Activated T-helper 1 cell treated with anti-CD3 and anti-CD28 coated beads, Interleukin-2, amount 50 U/mL, for 16 hours (primary cell): ENCODE data around the gene SLC25A21.

Experiments
- DNase-seq, 2 donors: peaks; one replicate each; pipeline ENCODE4 v3.0.0-alpha.2; 2020; ENCODE audit warnings: low read depth in 1 of 2, low spot score in 1 of 2

The SLC25A21 gene

GRCh38 chr14:36948157-36948859, 224.1 kb downstream of the SLC25A21 start:
- DNase-seq: no peak

- DNase-seq: no peak
These were observed 225.0 kb downstream of the SLC25A21 start for GRCh38 chr14:36947362-36947761.

DNA sequence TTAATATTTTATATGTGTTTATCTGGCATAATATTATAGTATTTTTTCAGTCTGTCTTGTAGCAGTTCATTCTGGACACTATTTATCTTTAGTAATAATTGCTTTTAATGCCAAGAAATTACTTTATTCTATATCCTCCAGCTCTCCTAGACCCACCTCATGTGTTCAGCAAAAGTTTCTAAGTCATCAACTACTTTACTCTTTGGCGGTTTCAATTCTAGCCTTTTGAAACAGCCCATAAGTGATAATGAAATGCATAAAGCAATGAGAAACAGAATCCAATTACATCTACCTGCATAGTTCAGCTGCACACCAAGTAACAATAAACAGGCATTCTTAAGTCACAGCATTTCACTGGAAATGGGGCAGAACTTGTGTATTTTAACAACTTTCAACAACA, 225.5 kb downstream of the SLC25A21 start:
- DNase-seq: no peak

- no peak for DNase-seq
These were observed 227.9 kb downstream of the SLC25A21 start for GRCh38 chr14:36944307-36945010.

GRCh38 chr14:36942522-36943245, 229.7 kb downstream of the SLC25A21 start:
- DNase-seq: no peak

DNA sequence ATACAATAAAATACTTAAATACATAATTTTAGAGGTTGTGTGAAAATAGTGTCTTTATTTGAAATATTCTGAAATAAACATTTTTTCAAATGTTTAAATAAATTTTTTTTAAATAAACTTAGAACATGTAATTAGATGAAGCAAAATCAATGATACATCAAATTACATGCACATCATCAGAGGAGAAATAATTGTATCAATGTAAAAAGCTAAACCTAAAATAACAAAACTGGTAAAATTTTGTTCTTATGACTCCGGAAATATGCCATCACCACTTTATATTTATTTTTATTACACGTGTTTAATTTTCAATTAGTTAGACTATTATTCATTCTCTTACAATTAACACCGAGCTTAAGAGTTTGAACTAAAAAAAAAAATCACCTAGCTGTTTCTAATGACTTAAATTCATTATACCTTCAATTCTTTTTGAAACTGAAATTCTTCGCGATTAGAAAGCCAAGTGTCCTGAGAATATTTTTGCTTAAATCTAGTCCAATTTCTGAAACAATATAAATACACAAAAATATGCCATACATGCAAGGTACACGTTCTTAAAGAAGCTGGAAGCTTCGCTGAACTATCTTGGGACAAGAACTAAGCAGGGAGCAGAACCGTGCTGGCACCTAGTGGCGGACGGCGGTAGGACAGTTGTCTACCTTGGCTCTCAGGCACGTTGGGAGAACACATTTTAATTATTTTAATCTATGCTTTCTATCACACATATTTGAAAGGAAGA, 230.5 kb downstream of the SLC25A21 start:
- DNase-seq: no peak

GRCh38 chr14:36940476-36940875, 231.9 kb downstream of the SLC25A21 start:
- no peak for DNase-seq

DNA sequence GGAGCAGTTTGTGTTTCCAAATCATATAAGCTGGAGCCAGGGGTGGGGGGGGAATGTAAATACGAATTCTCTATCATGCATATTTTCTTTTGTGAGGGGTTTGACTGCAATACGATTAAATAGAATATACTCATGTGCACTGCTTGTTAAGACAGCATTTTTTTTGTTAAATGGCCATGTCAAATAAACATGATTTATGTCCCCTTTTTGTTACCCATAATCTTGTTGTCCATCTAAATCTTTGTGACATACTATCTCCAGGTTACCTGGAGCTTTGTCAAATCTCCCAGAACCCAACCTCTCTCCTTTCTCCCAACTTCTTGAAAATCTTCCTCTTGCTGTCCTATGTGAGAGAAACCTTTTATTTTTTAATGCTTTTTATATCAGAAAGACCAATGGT, 233.1 kb downstream of the SLC25A21 start:
- no peak for DNase-seq

DNA sequence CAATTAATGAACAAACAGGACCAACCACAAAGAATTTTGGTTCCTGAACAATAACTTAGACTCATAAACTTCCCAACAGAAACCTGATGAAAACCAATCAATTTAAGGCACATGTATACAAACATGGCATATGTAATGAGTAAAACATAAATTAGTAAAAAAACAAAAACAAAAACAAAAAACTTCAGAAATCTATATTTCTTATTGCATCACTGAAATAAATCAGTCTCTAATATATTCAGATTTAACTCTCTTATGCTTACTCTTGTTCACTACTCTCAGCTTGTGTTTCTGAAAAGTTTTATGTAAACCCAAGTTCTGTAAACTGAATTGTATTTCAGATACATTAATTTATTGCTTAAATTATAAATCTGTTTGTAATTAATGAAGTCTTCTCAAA, 233.7 kb downstream of the SLC25A21 start:
- DNase-seq: no peak

- DNase-seq: no peak
These were observed 236.3 kb downstream of the SLC25A21 start for GRCh38 chr14:36935976-36936678.

- no peak for DNase-seq
These were observed 238.1 kb downstream of the SLC25A21 start for GRCh38 chr14:36934304-36934703.

- no peak for DNase-seq
These were observed 240.6 kb downstream of the SLC25A21 start for GRCh38 chr14:36931791-36932190.

- DNase-seq: no peak
These were observed 244.0 kb downstream of the SLC25A21 start for GRCh38 chr14:36928432-36928831.

GRCh38 chr14:36925094-36925493, 247.3 kb downstream of the SLC25A21 start:
- DNase-seq: no peak

- no peak for DNase-seq
These were observed 255.7 kb downstream of the SLC25A21 start for GRCh38 chr14:36916668-36917067.

- DNase-seq: no peak
These were observed 257.3 kb downstream of the SLC25A21 start for GRCh38 chr14:36915081-36915480.

DNA sequence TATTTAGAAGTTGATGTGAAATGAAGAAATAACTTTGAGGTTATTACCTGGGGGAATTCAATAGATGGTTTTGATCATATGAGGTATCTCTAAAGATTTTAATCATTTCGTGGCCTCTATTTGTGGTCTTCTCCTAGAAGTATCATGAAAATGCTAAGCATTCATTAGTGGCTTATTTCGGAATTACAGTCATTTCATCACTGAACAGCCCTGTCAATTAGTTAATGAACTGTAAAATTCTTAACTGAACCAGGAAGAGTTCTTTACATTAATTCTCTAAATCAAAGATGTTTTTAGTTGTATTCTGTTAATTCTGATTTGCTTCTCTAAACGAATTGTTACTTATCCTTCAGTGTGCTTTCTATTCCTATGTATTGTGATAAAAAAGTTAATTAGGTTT, 261.8 kb downstream of the SLC25A21 start:
- no peak for DNase-seq

DNA sequence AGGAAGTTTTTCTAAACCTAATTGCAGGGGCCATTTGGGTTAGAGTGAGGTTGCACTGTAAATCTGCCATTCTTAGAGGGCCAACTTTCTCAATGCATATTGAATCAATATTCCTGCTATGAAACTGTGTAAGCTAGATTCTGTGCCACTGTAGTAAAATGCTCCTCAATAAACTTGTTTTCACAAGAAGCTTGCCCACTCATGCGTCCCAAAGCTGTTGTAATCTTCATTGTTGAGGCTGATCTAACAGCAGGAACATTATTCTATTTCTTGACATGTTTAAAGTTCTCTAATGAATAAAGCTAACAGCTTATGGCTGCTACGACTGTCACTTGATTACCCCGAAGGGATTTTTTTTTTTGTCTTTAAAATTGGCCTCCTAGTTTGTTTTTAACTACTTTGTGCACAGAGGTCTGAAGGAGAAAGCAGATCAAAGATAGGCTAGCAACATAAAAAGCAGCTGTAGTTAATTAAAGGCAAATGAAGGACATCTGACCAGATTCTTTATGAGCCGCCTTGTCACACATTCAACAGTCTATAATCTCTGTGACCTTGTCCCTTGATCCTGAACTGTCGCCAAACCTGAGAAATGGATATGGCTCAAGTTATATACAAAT, 267.0 kb downstream of the SLC25A21 start:
- DNase-seq: no peak

DNA sequence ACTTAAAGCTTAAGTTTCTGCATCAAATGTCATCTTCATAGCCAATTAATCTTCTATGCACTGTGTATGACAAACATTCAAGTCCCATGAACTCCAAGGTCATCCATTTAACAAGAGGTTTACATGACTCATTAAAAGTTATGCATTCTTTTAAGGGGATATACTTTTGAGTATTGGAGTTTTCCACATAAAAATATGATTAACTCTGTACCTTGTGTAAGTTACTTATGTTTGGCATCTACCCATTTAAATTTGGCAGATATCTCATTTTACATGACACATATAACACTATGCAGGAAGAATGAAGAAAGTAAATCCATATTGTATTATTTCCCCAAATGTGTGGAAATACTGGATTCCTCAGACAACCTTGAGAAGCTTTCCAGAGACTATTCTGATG, 270.5 kb downstream of the SLC25A21 start:
- no peak for DNase-seq

DNA sequence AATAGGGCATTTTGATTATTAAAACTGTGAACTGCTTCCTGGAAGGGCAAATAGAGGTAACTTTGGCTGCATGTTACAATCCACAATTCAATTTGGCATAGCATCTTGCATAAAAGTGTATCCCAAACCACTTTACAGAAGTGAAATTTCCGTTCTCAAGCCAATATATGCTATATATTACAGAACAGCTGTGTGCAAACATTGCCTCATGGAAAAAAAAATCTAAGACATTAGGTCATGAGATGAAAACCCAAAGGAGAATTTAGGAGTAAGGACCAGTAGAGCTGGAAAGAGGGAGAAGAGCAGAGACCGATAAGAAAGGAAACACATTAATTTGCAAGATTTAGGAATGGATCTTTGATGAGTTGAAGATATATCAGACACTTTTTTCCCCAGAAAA, 271.6 kb downstream of the SLC25A21 start:
- no peak for DNase-seq
